HG03280 (cell line): ENCODE measurements around the gene DSG3.

ENCODE experiments used
- ATAC-seq: cut with Tn5 transposase; IDR thresholded peaks from one replicate; pipeline ENCODE4 v1.9.1; 2021; ENCODE audit warnings: mild to moderate bottlenecking, moderate library complexity; ENCODE audit not compliant: unreplicated experiment

The DSG3 gene

GRCh38 chr18:31447530-31448191 lies at the start of gene DSG3:
Gene DSG3, plus strand, starts transcription at chr18:31447741. Its CDS starts 137 bp downstream, at chr18:31447878.
- no peak for ATAC-seq

GRCh38 chr18:31398191-31398590 lies 49.4 kb upstream of the DSG3 start:
- ATAC-seq, result no peak

GRCh38 chr18:31399306-31400032 lies 48.1 kb upstream of the DSG3 start:
- no peak for ATAC-seq

- ATAC-seq, result no peak
Measured at GRCh38 chr18:31401156-31402025, 46.1 kb upstream of the DSG3 start.

GRCh38 chr18:31402026-31402373 lies 45.5 kb upstream of the DSG3 start:
- no peak for ATAC-seq

GRCh38 chr18:31403409-31403808 lies 44.1 kb upstream of the DSG3 start:
- no peak for ATAC-seq

GRCh38 chr18:31407649-31408048 lies 39.9 kb upstream of the DSG3 start:
- ATAC-seq, result no peak

GRCh38 chr18:31409276-31409675 lies 38.3 kb upstream of the DSG3 start:
- no peak for ATAC-seq

GRCh38 chr18:31410716-31411483 lies 36.6 kb upstream of the DSG3 start:
- ATAC-seq, result no peak

- ATAC-seq, result no peak
Measured at GRCh38 chr18:31413137-31413536, 34.4 kb upstream of the DSG3 start.

- ATAC-seq, result no peak
Measured at GRCh38 chr18:31417850-31418249, 29.7 kb upstream of the DSG3 start.

- no peak for ATAC-seq
Measured at GRCh38 chr18:31419457-31419932, 28.0 kb upstream of the DSG3 start.

- no peak for ATAC-seq
Measured at GRCh38 chr18:31420032-31420431, 27.5 kb upstream of the DSG3 start.

- no peak for ATAC-seq
Measured at GRCh38 chr18:31420524-31420923, 27.0 kb upstream of the DSG3 start.

GRCh38 chr18:31424383-31424988 lies 23.1 kb upstream of the DSG3 start:
- no peak for ATAC-seq

GRCh38 chr18:31426021-31426420 lies 21.5 kb upstream of the DSG3 start:
- no peak for ATAC-seq

GRCh38 chr18:31426871-31427406 lies 20.6 kb upstream of the DSG3 start:
- no peak for ATAC-seq

- ATAC-seq, result no peak
Measured at GRCh38 chr18:31428211-31428610, 19.3 kb upstream of the DSG3 start.

GRCh38 chr18:31429623-31430022 lies 17.9 kb upstream of the DSG3 start:
- ATAC-seq, result no peak

- ATAC-seq, result no peak
Measured at GRCh38 chr18:31430072-31430471, 17.5 kb upstream of the DSG3 start.
